Measurements from ENCODE around the gene NMT1.

NMT1 gene

DNA sequence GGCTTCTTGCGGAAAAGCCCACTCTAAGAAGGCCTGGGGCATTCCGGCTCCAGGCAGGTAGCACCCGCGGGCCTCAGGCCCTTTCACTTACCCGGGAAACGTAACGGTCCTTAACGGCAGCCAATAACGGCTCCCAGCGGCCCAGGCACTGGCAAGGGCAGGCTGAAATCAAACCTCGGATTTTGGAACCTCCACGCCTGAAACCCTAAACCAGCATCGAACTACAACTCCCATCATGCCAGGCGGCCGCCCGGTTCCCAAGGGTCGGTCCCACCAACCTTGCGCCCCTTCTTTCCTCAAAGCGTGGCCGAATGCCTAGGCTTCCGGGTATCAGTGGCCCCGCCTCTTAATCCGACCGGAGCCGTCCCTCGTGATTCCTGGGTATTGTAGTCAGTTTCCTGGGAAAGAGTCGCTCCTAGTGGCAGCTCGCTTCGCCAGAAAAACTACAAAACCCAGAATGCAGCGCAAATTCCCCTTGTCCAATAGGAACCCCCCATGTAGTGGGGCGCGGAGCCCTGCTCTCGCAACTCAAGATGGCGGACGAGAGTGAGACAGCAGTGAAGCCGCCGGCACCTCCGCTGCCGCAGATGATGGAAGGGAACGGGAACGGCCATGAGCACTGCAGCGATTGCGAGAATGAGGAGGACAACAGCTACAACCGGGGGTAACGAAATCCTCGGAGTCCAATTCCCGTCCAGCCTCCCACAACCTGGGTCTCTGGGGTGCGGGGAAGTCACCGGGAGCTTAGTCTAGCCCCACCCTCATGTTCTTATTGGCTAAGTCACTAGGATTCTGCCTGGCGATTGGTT is at the start of gene NMT1:
TSS of gene NMT1 (plus strand) at position 521 of the 809 bp plus-strand sequence. CDS start at position 534, 13 bp downstream.
- peaks cover 32% of the 10 kb centered on the region for H3K36me3 Mint-ChIP-seq (ENCODE audit: low read depth)
- intact Hi-C loops (cut with micrococcal nuclease): no loop called here
- H3K4me3 Mint-ChIP-seq: peak within 1 kb of the TSS; percentile 89
- H3K9me3 Mint-ChIP-seq: no peaks in the 10 kb centered on the region
- H3K4me1 Mint-ChIP-seq (ENCODE audit: low read depth): peaks cover 59% of the 10 kb centered on the region
- no peaks in the 10 kb centered on the region for H3K27me3 Mint-ChIP-seq
- peak within 1 kb of the TSS; percentile 93 for H3K27ac Mint-ChIP-seq

DNA sequence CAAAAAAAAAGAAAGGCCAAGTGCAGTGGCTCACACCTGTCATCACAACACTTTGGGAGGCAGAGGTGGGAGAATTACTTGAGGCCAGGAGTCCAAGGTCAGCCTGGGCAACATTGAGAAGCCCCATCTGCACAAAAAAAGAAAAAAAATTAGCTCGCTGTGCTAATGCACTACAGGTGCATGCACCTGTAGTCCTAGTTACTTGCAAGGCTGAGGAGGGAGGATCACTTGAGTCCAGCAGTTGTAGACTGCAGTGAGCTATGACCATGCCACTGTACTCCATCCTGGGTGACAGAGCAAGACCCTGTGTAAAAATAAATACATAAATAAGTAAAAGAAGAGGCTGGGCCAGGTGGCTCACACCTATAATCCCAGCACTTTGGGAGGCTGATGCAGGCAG is 49.4 kb upstream of the NMT1 start:
- Mint-ChIP-seq H3K4me1 (ENCODE audit: low read depth) (peaks cover 16% of the 10 kb centered on the region), H3K27me3 (peaks cover 34% of the 10 kb centered on the region)

DNA sequence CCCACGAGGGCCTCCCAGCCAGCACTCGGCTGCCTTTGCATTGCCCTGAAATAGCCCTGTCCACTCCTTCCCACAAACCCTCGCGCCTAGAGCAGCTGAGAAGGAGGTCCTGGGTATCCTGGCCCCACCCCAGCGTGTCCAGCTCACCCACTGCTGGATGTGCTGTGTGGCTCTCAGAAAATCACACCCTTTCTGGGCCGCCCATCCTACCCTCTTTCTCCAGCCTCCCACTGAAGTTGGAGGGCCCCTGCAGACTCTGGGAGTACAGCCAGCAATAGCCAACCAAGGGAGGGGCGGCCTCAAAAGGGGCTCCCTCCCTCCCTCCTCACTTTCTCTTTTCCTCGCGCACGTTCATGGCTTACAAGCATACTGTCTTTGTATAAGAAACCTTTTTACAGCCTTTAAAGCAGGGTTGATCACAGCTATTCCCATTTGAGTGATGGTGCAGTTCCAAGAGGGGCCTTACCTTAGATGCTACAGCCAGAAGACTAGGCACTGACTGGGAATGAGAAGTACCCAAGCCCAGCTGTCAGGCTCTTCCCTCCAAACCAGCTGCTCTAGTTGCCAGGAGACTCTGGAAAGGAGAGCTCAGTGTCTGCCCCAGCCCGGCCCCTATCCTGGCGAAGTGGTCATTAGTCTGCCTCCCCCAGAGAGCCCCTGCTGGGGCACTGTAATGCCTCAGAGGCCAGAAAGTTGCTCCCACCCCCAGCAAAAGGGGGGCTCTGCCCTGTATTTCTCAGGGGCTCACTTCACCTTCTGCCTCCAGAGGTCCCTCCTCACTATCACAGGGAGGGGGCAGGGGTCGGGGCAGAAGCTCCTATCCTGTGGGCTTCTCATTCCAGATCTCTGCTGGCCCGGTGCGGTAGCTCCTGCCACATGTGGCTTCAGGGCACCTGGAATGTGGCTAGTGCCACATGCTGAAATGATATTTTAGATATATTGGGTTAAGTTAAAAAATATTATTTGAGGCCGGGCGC is 47.8 kb upstream of the NMT1 start:
- no peak overlapping the region for H3K4me3 Mint-ChIP-seq
- H3K9me3 Mint-ChIP-seq: no peaks in the 10 kb centered on the region
- H3K27me3 Mint-ChIP-seq: peaks cover 34% of the 10 kb centered on the region
- peaks cover 12% of the 10 kb centered on the region for H3K4me1 Mint-ChIP-seq (ENCODE audit: low read depth)
- H3K36me3 Mint-ChIP-seq (ENCODE audit: low read depth): no peaks in the 10 kb centered on the region
- no peak overlapping the region for H3K27ac Mint-ChIP-seq
- intact Hi-C loops (cut with micrococcal nuclease): no loop called here

More for the DNA sequence above, 49.4 kb upstream of the NMT1 start:
- no peaks in the 10 kb centered on the region for H3K9me3 Mint-ChIP-seq
- intact Hi-C loops (cut with micrococcal nuclease): no loop called here
- H3K27ac Mint-ChIP-seq: no peak overlapping the region
- H3K4me3 Mint-ChIP-seq: no peak overlapping the region
- no peaks in the 10 kb centered on the region for H3K36me3 Mint-ChIP-seq (ENCODE audit: low read depth)

DNA sequence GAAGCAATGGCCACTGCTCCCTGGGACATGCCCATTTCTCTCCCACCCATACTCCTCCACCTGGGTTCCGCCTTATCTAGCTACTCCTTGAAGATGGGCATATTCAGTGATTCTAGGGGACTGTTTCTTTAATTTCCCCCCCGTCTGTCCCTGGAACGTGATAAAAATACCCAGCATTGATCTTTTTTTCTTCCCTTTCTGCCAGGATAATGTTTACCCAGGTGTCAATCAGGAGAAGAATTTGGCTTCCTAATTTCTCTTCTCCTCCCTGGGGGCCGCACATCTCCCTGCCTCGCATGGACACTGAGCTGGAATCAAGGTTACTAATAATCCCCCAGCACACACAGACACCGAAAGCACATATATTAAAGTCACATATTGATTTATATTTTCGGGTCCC is 44.9 kb upstream of the NMT1 start:
- Mint-ChIP-seq H3K36me3 (ENCODE audit: low read depth) (no peaks in the 10 kb centered on the region), H3K9me3 (no peaks in the 10 kb centered on the region), H3K27me3 (peaks cover 50% of the 10 kb centered on the region), H3K4me3 (no peak overlapping the region), H3K27ac (no peak overlapping the region), H3K4me1 (ENCODE audit: low read depth) (peaks cover 29% of the 10 kb centered on the region)
- intact Hi-C loops (cut with micrococcal nuclease): no loop called here

DNA sequence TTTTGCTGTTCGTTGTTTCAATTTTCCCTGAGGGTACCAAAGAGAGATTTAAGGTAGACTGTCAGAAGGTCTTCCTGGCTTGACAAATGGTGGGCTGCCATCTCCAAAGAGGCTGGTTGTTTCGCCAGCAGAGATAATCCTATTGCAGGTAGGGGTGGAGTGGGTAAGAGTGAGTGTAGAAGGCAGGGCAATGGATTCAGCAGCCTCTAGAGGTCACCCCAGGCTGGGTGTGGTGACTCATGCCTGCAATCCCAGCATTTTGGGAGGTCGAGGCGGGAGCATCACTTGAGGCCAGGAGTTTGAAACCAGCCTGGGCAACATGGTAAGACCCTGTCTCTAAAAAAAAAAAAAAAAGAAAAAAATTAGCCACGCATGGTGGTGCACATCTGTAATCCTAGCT is 44.3 kb upstream of the NMT1 start:
- no peak overlapping the region for H3K27ac Mint-ChIP-seq

DNA sequence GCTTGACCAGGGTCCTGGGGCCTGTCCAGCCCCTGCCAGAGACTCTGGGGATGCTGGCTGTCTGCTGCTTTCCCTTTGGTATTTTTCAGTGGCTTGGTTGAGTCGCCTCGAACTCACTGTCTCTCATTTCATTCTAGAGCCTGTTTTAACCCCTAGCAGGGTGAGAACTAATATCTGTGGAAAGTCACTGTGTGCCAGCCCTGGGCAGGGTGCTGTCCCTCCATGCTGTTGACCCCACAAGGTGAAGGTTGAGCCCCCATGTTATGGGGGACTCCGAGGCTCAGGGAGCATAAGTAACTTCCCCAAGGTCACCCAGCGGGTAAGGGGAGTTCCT is 42.6 kb upstream of the NMT1 start:
- intact Hi-C loops (cut with micrococcal nuclease): no loop called here

More for the DNA sequence above, 44.3 kb upstream of the NMT1 start:
- Mint-ChIP-seq H3K4me1 (ENCODE audit: low read depth) (peaks cover 35% of the 10 kb centered on the region), H3K27me3 (peaks cover 54% of the 10 kb centered on the region), H3K9me3 (no peaks in the 10 kb centered on the region), H3K36me3 (ENCODE audit: low read depth) (no peaks in the 10 kb centered on the region), H3K4me3 (no peak overlapping the region)
- intact Hi-C loops (cut with micrococcal nuclease): no loop called here

DNA sequence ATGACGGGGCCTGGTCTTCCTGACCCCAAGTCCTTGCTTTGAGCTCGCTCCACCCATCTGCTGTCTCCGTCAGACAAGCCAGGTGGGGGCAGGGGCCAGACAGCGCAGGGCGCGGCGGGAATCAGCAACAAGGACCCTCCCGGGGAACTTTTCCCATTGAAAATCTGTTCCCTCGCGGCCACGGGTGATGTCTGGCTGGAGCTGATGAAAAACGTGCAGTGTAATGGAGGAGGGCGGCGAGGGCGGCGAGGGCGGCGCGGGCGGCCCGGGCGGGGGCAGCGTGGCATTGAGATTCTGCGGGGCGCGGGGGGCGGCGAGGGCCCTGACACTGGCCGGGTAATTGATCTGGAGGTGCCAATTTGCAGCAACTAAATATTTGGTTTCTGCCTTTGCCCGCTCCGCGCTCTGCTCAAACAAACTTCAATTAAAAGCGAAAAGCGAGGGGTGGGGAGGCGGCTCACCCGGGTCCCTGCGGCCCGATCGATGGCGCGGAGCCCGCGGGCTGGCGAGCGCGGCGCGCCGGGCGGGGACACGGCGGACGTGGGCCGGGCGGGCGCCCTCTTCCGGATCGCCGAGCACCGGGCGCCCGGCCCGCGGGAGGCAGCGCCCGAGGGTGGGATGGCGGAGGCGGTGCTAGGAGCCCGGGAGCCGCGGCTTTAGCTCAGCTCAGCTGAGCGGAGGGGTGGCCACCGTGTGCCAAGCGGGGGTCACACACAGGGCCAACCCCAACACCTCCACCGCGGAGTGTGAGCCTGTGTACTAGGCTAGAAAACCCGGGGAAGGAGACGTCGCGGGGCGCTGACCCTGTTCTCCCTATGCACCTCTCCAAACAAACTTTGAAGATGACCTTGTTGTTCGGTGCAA is 42.0 kb upstream of the NMT1 start:
- peak overlapping the region; percentile 77 for H3K27ac Mint-ChIP-seq
- intact Hi-C loops (cut with micrococcal nuclease): no loop called here
- H3K27me3 Mint-ChIP-seq: peaks cover 52% of the 10 kb centered on the region
- H3K4me1 Mint-ChIP-seq (ENCODE audit: low read depth): peaks cover 35% of the 10 kb centered on the region
- H3K4me3 Mint-ChIP-seq: peak overlapping the region; percentile 81
- H3K9me3 Mint-ChIP-seq: no peaks in the 10 kb centered on the region
- H3K36me3 Mint-ChIP-seq (ENCODE audit: low read depth): peaks cover 4% of the 10 kb centered on the region

More for the DNA sequence above, 42.6 kb upstream of the NMT1 start:
- Mint-ChIP-seq H3K27ac (peak overlapping the region; percentile 77), H3K36me3 (ENCODE audit: low read depth) (no peaks in the 10 kb centered on the region), H3K9me3 (no peaks in the 10 kb centered on the region), H3K27me3 (peaks cover 52% of the 10 kb centered on the region), H3K4me3 (peak overlapping the region; percentile 81), H3K4me1 (ENCODE audit: low read depth) (peaks cover 35% of the 10 kb centered on the region)

DNA sequence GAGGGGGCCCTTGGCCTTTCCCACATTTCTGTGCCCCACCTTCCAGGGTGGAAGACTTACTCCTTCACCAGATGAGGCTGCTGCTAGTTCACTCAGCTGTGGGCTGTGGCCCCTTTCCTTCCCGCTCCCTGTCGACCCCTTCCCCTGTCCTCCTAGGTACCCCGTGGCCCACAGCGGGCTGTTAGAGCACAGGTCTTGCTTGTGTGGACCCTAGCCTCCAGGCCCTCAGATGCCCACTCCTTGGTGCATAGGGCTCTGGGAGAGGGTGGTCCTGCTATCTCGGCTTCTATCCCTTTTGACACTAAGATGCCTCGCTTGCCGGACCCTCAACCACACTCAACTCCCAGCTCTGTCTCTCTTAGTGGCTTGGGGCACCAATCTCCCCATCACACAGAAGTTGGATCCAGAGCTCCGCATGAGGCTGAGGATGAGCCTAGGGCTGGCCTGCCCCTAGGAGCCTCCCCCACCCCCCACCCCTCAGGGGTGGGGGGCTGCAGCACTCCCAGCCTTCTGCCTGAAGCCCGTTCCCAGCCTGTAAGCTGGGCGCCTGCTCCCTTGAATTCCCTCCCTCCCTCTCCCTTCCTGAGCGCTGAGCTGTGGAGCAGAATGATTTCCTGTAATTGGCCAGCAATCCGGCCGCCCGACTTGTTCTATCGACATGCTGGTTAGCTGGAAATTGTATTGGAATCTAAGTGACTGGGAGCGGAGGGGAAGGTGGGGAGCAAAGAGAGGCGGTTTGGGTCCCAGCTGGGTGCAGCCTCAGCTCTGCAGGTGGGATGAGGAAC is 40.6 kb upstream of the NMT1 start:
- Mint-ChIP-seq H3K27ac (no peak overlapping the region), H3K27me3 (peaks cover 52% of the 10 kb centered on the region), H3K4me3 (peak overlapping the region; percentile 47), H3K4me1 (ENCODE audit: low read depth) (peaks cover 35% of the 10 kb centered on the region), H3K36me3 (ENCODE audit: low read depth) (peaks cover 15% of the 10 kb centered on the region), H3K9me3 (no peaks in the 10 kb centered on the region)
- intact Hi-C loops (cut with micrococcal nuclease): loop anchor here (5.0 to 10.0 kb wide), 2 partner anchors 74 to 243 kb away; no protein-coding TSS in a partner anchor

DNA sequence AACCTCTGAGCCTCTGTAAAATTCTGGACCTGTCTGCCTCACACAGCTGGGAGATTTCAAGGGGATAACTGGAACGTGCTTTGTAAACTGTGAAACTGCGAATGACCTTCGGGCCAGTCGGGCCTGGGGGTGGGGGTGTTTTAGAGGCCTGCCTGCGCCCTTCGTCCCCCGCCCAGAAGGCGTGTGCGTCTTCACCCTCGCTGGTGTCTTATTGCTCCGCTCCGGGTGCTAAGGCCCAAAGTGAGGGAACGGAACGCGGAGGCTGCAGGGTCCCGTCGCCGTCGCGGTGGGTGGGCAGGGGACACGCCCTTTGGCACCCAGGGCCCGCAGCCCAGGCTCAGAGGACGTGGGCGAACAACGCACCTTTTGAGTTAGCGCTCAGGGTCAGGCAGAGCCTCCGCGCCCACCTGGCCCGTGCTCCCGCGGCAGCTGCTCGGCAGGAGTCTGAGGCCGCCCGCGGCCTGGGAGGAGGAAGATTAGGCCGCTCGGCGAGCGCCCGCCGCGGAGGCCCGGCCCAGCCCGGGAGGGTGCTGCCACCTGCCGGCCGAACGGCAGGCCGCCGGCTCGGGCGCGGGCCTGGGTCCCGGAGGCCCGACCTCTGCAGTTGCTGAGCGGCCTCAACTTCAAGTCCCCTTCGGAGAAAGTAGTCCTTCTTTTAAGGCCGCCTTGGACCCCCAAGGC is 39.4 kb upstream of the NMT1 start:
- H3K36me3 Mint-ChIP-seq (ENCODE audit: low read depth): peaks cover 19% of the 10 kb centered on the region
- peak overlapping the region; percentile 46 for H3K27ac Mint-ChIP-seq
- intact Hi-C loops (cut with micrococcal nuclease): loop anchor here (1.0 to 10.0 kb wide), 3 partner anchors 73 to 244 kb away; no protein-coding TSS in a partner anchor
- H3K27me3 Mint-ChIP-seq: peaks cover 43% of the 10 kb centered on the region
- peaks cover 35% of the 10 kb centered on the region for H3K4me1 Mint-ChIP-seq (ENCODE audit: low read depth)
- no peaks in the 10 kb centered on the region for H3K9me3 Mint-ChIP-seq
- peak overlapping the region; percentile 69 for H3K4me3 Mint-ChIP-seq

DNA sequence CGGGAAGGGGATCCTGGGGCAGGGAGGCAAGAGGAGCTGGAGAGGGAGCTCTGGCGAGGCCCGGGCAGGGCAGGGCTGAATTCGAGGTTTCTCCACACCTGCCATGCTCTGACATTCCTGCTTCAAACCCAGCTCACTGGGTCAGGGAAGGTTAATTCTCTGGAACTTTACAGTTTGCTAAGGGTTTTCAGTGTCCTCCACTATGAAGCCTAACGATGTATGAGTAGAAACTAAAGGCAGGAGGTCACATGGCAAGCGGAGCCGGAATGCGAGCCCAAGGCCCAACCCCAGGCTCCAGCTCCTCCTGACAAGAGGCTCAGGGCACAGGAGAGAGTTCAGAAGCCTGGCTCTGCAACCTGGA is 38.8 kb upstream of the NMT1 start:
- no peaks in the 10 kb centered on the region for H3K9me3 Mint-ChIP-seq
- no peak overlapping the region for H3K4me3 Mint-ChIP-seq
- intact Hi-C loops (cut with micrococcal nuclease): loop anchor here (1.0 to 10.0 kb wide), 3 partner anchors 73 to 245 kb away; no protein-coding TSS in a partner anchor
- H3K27ac Mint-ChIP-seq: no peak overlapping the region
- peaks cover 35% of the 10 kb centered on the region for H3K4me1 Mint-ChIP-seq (ENCODE audit: low read depth)
- peaks cover 42% of the 10 kb centered on the region for H3K27me3 Mint-ChIP-seq
- peaks cover 21% of the 10 kb centered on the region for H3K36me3 Mint-ChIP-seq (ENCODE audit: low read depth)

DNA sequence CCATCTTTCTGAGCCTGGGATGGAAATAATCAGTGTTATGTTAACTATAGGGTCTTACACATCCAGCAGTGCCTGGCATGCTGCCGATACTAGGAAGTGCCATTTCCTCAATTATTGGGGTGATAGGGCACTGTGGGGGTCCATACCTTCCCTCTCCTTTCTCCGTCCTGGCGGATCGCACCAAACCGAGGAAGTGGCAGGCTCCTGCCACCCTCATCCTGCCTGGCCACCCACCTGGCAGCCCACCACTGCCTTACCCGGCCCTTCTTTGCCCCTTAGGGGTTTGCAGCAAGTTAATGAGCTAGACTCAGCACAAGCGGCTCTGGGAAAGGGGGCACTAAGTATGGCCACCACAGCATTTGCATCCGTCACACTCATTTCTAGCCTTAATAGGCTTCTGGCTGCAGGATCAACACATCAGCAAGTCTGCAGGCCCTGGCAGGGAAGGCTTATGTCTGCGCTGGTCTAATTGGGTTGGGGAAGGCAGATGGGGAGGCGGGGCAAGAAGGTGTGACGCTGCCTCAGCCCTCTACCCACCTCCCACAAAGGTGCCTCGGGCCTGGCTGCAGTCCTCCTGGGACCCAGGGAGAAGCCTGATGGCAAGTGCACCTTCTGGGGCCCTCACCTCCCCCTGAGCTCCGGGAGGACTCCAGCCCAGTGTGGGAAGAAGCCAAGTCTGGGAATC is 38.3 kb upstream of the NMT1 start:
- Mint-ChIP-seq H3K4me1 (ENCODE audit: low read depth) (peaks cover 35% of the 10 kb centered on the region), H3K27me3 (peaks cover 39% of the 10 kb centered on the region), H3K9me3 (no peaks in the 10 kb centered on the region), H3K4me3 (no peak overlapping the region), H3K27ac (no peak overlapping the region), H3K36me3 (ENCODE audit: low read depth) (peaks cover 27% of the 10 kb centered on the region)
- intact Hi-C loops (cut with micrococcal nuclease): loop anchor here (1.0 to 10.0 kb wide), 3 partner anchors 72 to 245 kb away; no protein-coding TSS in a partner anchor

DNA sequence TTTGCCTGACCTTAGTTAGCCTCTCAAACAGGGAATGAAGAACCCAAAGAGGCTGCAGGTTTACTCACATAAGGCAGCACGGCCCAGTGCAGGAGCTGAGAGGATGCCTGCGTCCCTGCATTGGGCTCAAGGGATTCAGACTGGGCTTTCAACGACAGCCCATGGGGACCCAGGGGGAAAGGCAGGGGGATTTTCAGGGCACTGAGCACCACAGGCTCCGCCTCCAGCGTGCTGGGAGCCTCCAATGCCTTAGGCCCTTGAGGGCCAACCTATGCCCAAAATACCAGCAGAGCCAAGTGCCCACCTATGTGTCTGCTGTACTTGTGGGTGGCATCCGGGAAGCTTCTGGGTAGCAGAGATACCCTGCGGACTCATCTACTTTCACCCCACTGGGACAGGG is 32.0 kb upstream of the NMT1 start:
- intact Hi-C loops (cut with micrococcal nuclease): loop anchor here (10.0 kb wide), 1 partner anchor 66 kb away; no protein-coding TSS in a partner anchor
- H3K36me3 Mint-ChIP-seq (ENCODE audit: low read depth): peaks cover 82% of the 10 kb centered on the region
- H3K9me3 Mint-ChIP-seq: no peaks in the 10 kb centered on the region
- H3K4me3 Mint-ChIP-seq: no peak overlapping the region
- no peaks in the 10 kb centered on the region for H3K27me3 Mint-ChIP-seq
- H3K27ac Mint-ChIP-seq: no peak overlapping the region
- H3K4me1 Mint-ChIP-seq (ENCODE audit: low read depth): no peaks in the 10 kb centered on the region
